GM19240 (cell line): ENCODE measurements around the gene ZFC3H1.

Source experiments
- DNase-seq: peaks from one replicate; pipeline ENCODE4 v3.0.0; 2011; ENCODE audit warnings: low spot score; ENCODE audit not compliant: insufficient read length

The ZFC3H1 gene

GRCh38 chr12:71684081-71684480, 20.4 kb upstream of the ZFC3H1 start:
- no peak for DNase-seq

GRCh38 chr12:71683633-71684032, 20.0 kb upstream of the ZFC3H1 start:
- no peak for DNase-seq

- no peak for DNase-seq
These were observed 18.8 kb upstream of the ZFC3H1 start for GRCh38 chr12:71682466-71682865.

GRCh38 chr12:71671816-71672215, 8.2 kb upstream of the ZFC3H1 start:
- DNase-seq = no peak

GRCh38 chr12:71671311-71671710, 7.7 kb upstream of the ZFC3H1 start:
- no peak for DNase-seq

GRCh38 chr12:71666259-71666658, 2.6 kb upstream of the ZFC3H1 start:
- DNase-seq = no peak

- no peak for DNase-seq
These were observed 1.4 kb upstream of the ZFC3H1 start for GRCh38 chr12:71665090-71665463.

GRCh38 chr12:71664411-71665089, 902 bp upstream of the ZFC3H1 start:
- DNase-seq = no peak

- DNase-seq = no peak
These were observed 643 bp downstream of the ZFC3H1 start for GRCh38 chr12:71662849-71663560.

- no peak for DNase-seq
These were observed 1.6 kb downstream of the ZFC3H1 start for GRCh38 chr12:71661977-71662530.

GRCh38 chr12:71656740-71657139, 6.9 kb downstream of the ZFC3H1 start:
- DNase-seq = no peak

- no peak for DNase-seq
These were observed 7.7 kb downstream of the ZFC3H1 start for GRCh38 chr12:71655907-71656306.

- DNase-seq = no peak
These were observed 8.2 kb downstream of the ZFC3H1 start for GRCh38 chr12:71655495-71655894.

GRCh38 chr12:71654200-71654599, 9.4 kb downstream of the ZFC3H1 start:
- DNase-seq = no peak

GRCh38 chr12:71653137-71653536, 10.5 kb downstream of the ZFC3H1 start:
- DNase-seq = no peak

GRCh38 chr12:71652656-71653055, 11.0 kb downstream of the ZFC3H1 start:
- DNase-seq = no peak

GRCh38 chr12:71649401-71649800, 14.2 kb downstream of the ZFC3H1 start:
- no peak for DNase-seq

GRCh38 chr12:71648537-71648936, 15.1 kb downstream of the ZFC3H1 start:
- DNase-seq = no peak

- no peak for DNase-seq
These were observed 17.1 kb downstream of the ZFC3H1 start for GRCh38 chr12:71646512-71646911.

GRCh38 chr12:71645268-71645667, 18.4 kb downstream of the ZFC3H1 start:
- no peak for DNase-seq

- no peak for DNase-seq
These were observed 21.4 kb downstream of the ZFC3H1 start for GRCh38 chr12:71642264-71642663.

- no peak for DNase-seq
These were observed 22.3 kb downstream of the ZFC3H1 start for GRCh38 chr12:71641390-71641789.

GRCh38 chr12:71640316-71640715, 23.3 kb downstream of the ZFC3H1 start:
- DNase-seq = no peak
